NCI-H748 (cell line): ENCODE measurements around the gene CRIP2.

Source experiments
- DNase-seq: peaks from one replicate; lab custom pipeline; 2025; ENCODE audit not compliant: unreplicated experiment; lab: John Stamatoyannopoulos, UW

Gene CRIP2

GRCh38 chr14:105474483-105475268, at the start of gene CRIP2:
Gene CRIP2, plus strand, starts transcription at chr14:105474821. Its CDS starts 42 bp downstream, at chr14:105474863.
- DNase-seq = peak; percentile 87

DNA sequence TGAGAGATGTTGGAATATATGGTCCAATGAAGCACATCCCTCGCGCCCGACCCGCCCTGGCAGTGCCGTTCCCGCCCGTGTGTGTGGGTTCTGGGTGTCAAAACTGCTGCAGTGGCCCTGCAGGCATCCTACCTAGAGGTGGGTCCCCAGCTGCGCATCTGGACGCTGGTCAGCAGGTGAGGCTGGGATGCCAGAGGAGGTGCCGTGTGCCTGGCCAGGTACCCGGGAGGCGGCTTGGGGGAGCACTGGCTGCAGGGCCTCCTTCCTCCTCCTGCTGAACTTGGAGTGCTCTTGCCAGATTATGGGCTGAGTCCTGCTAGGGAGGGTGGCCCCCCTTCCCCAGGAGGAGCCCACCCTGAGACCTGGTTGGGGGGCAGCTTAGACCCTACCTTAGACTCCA, 49.8 kb upstream of the CRIP2 start:
- DNase-seq = no peak

DNA sequence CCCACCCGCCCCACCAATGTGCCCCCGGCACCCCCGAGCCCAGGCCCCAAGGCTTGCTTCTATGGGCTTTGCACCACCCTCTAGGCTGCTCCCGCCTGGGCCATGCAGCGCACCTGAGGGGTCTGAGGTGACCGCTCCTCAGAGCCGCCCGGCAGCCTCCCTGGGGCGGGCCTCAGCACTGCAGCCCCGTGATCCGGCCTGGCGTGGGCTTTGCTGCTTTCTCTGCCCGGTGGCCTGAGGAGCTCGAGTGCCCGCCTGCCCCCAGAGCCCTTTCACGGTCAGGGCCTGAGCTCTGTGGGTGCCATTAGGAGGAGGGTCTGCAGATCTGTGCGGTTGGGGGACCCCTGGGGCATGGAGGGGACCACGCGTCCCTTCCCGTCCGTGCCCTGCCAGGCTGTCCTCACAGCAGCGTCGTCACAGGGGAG, 48.8 kb upstream of the CRIP2 start:
- no peak for DNase-seq

GRCh38 chr14:105426416-105427130, 48.0 kb upstream of the CRIP2 start:
- DNase-seq = no peak

DNA sequence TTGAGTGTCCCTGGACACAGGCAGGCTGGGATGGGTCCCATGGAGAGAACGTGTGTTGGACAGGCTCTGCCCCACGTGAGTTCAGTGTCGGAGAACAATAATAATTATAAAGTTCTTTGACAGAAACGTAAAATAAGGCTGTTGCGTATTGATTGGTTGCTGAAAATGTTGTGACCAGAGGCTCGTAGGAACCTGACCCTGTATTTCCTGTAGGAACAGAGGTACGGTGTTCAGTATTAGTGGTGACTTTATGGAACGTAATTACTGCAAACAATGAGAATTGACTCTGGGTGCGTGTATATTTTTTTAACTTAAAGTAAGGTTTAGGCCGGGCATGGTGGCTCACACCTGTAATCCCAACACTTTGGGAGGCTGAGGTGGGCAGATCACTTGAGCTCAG, 47.2 kb upstream of the CRIP2 start:
- no peak for DNase-seq

- DNase-seq = no peak
Observed at GRCh38 chr14:105427936-105428485, 46.6 kb upstream of the CRIP2 start.

- no peak for DNase-seq
Observed at GRCh38 chr14:105430042-105430441, 44.6 kb upstream of the CRIP2 start.

GRCh38 chr14:105430565-105430964, 44.1 kb upstream of the CRIP2 start:
- no peak for DNase-seq

GRCh38 chr14:105431256-105431655, 43.4 kb upstream of the CRIP2 start:
- no peak for DNase-seq

DNA sequence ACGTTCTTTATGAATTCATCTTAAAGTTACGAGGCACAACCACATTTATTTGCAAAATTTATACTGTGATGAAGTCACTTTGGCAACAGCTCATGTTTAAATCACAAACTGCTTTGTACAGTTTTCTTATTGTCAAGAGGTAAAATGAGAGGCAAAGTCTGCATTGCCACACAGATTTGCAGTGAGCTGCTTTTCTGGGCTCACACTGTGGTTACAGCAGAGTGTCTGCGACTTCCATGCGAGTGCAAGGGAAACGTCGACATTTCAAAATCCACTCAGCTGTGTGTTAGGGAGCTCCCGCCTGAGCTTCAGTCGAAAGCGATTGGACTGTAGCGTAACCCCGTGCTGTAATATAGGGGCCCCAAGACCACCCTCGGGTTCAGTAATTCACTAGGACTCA, 42.0 kb upstream of the CRIP2 start:
- no peak for DNase-seq

- DNase-seq = no peak
Observed at GRCh38 chr14:105433161-105433605, 41.4 kb upstream of the CRIP2 start.

DNA sequence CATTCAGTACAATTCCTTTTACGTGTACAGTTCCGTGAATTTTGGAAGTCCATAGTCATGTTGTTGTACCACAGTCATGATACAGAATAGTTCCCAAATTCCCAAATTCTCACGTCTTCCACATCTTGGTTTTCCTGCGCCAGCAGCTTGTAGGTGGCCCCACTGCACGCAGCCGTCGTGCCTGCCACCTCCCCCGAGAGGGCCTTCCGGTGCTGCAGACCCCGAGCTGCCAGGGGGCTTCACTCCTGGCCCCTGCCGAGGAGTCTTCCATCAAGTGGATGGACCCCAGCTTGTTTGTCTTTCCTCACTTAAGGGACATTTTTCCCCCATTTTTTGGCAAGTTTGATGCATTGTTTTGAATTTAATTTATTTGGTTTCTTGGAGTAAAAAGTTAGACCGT, 38.2 kb upstream of the CRIP2 start:
- DNase-seq = no peak

DNA sequence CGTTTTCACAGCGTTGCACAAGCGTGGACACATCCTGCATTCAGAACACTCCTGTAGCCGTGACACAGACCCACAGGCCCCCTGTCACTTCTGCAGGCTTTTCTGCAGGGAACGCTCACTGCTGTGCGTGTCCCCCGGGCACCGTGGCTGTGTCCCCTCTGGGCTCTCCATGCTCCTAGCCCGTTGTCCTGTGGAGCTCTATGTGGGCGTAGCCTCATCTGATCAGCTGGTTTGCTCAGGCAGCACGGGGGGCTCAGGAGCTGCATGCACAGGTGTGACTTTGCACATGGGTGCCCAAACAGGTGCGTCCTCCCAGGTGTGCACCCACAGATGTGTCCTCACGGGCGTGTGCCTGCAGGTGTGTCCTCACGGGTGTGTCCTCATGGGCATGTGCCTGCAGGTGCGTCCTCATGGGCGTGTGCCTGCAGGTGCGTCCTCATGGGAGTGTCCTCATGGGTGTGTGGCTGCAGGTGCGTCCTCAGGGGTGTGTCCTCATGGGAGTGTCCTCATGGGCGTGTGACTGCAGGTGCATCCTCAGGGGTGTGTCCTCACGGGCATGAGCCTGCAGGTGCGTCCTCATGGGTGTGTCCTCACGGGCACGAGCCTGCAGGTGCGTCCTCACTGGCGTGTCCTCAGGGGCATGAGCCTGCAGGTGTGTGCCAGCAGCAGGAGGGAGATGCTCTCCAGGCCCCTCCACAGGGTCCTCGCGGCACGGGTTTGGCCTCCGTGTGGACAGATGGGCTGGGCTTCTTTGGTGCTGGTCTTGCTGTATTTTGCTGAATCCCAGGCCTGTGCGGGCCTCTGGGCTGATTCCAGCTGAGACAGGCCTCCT, 37.5 kb upstream of the CRIP2 start:
- DNase-seq = peak; percentile 100

- DNase-seq = no peak
Observed at GRCh38 chr14:105437723-105438500, 36.7 kb upstream of the CRIP2 start.

GRCh38 chr14:105439179-105439578, 35.4 kb upstream of the CRIP2 start:
- DNase-seq = no peak

DNA sequence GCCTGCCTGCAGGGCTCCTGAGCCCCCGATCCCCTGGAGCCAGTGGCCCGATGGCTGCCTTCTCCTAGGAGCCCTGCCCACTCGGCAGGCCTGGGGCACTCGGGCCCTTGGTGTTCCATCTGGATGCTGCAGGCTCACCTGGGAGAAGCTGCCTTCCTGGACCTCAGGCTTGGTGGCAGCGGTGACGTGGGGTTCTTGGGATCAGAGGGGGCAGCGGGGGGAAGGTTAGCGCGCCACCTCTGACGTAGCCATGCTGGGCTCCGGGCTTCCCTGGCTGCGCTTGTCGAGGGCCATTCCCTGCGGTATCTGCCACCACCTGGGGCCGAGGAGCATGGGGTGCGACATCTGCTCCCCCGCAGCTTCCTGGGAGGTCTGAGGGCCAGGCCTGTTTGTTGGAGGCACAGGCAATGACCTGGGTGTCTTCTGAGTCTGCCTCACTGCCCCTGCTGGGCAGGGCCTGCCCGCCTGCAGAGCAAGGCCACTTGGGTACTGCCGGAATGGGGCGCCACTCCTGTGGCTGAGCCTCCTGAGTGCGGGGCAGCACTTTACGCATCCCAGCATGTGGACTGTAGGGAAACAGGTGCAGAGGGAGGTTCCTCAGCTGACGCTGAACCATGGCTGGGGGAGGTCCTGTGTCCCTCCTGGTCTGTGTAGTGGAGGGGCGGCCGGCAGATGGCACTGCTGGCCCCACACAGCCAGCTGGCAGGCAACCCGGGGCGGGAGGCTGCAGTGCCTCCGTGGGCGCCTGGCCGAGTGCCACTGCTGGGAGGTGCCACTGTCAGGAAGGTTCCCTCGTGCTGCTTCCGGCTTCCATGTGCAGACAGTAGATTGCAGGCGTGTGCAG, 34.7 kb upstream of the CRIP2 start:
- DNase-seq = peak; percentile 39

GRCh38 chr14:105440554-105440900, 34.1 kb upstream of the CRIP2 start:
- no peak for DNase-seq

DNA sequence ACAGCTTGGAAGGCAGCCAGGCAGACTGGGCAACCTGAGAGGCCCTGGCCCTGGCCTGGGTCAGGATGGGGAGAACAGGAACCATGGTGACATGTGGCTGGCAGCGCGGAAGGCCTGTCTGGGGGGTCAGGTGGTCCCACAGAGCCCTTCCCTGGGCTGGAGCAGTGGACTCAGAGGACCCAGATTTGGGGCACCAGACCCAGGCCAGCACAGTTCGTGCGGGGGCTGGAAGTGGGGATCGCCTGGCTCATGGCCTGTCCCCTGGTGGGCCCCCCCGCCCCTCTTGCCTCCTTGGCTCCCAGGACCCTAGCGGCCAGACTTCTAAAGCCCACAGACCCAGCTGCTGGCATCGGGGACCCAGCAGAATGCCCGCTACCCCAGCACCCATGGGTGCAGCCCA, 33.6 kb upstream of the CRIP2 start:
- no peak for DNase-seq

DNA sequence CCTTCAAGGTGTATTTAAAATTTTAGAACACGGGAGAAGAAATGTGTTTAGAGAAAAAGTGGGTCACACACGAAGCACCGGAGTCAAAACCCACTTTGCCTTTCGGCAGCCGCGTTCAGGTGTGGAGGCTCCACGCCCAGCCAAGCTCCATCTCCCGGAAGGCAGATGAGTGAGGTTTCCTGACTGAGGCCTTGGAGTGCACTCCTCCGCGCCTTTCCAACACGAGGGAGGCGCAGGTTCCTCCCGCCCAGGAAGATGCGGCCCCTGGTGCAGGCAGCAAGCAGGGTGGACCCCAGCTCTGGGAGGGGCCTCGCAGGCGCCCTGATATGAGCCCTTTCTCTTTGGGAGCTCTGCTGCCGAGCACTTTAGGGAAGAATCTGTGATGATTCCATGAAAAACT, 32.5 kb upstream of the CRIP2 start:
- no peak for DNase-seq

DNA sequence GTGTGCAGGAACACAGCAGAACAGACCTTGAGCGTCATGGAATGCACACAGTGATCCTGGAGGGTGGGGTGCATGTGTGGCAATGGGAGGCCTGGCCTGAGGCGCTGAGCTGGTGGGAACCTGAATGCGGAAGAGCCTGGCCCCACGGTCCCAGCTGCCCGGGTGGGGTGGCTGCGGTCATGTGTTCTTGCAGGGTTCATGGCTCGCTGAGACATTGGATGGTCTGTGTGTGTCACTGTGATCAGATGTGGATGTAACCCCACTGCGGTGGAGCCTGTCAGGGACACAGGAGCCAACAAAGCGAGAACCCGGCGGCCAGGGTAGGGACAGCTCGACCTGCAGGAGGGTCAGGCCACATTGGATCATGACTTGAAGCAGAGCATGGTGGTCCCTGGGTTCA, 31.8 kb upstream of the CRIP2 start:
- DNase-seq = no peak
